ENCODE measurements around the gene OR13C2. TPM values are rescaled to one million over a fixed set of nuclear protein-coding genes. Genes with fewer than 3 reads are reported as not detected.
"Not testable (repeated sequence)": the region's sequence is repeated elsewhere in the genome, so short reads cannot be mapped to it uniquely, and the experiment has no call there.

Gene OR13C2
- total and polyA plus RNA-seq, 7 experiments from 2014 or later = not detected

GRCh38 chr9:104608336-104608735, 2.9 kb upstream of the OR13C2 start:
- ChIA-PET CTCF (no interaction called here), POLR2A (no interaction called here)
- no peak overlapping the region for H3K27ac Mint-ChIP-seq
- no peaks in the 10 kb centered on the region for H3K27me3 ChIP-seq (ENCODE audit: control insufficient read depth in 2 of 2, insufficient read depth in 2 of 2, low read length in 2 of 2)
- no peak overlapping the region for H3K4me3 ChIP-seq (ENCODE audit: low read length)
- intact Hi-C loops (cut with micrococcal nuclease) = no loop called here
- no peak for ATAC-seq
- DNase-seq = no peak
- peaks cover 0 to 2% (median 0%) of the 10 kb centered on the region in 11 donors for H3K9me3 Mint-ChIP-seq
- no peaks in the 10 kb centered on the region for H3K36me3 ChIP-seq (ENCODE audit: control insufficient read depth in 2 of 3, insufficient read depth in 3 of 3, low read length in 3 of 3)
- no peak overlapping the region for H3K27ac ChIP-seq (ENCODE audit: low read depth, low read length)
- no peaks in the 10 kb centered on the region for H3K4me1 ChIP-seq (ENCODE audit: control insufficient read depth in 2 of 2, insufficient read depth in 2 of 2, low read length in 2 of 2)
- no peaks in the 10 kb centered on the region for H3K9me3 ChIP-seq (ENCODE audit: control insufficient read depth in 2 of 3, low read length in 3 of 3)
- H3K4me3 Mint-ChIP-seq = no peak overlapping the region
- H3K4me1 Mint-ChIP-seq = no peaks in the 10 kb centered on the region
- H3K27me3 Mint-ChIP-seq = peaks cover 0 to 9% (median 0%) of the 10 kb centered on the region in 5 donors
- H3K36me3 Mint-ChIP-seq = no peaks in the 10 kb centered on the region

GRCh38 chr9:104606152-104606551, 725 bp upstream of the OR13C2 start:
- Histone ChIP-seq H3K9me3 (ENCODE audit: control insufficient read depth in 2 of 3, low read length in 3 of 3) (no peaks in the 10 kb centered on the region), H3K36me3 (ENCODE audit: control insufficient read depth in 2 of 3, insufficient read depth in 3 of 3, low read length in 3 of 3) (no peaks in the 10 kb centered on the region), H3K27ac (ENCODE audit: low read depth, low read length) (no peak overlapping the region), H3K4me3 (ENCODE audit: low read length) (no peak overlapping the region), H3K4me1 (ENCODE audit: control insufficient read depth in 2 of 2, insufficient read depth in 2 of 2, low read length in 2 of 2) (no peaks in the 10 kb centered on the region), H3K27me3 (ENCODE audit: control insufficient read depth in 2 of 2, insufficient read depth in 2 of 2, low read length in 2 of 2) (no peaks in the 10 kb centered on the region)
- ATAC-seq (no peak), DNase-seq (no peak)
- intact Hi-C loops (cut with micrococcal nuclease) = no loop called here
- ChIA-PET CTCF (no interaction called here), POLR2A (no interaction called here)
- H3K36me3 Mint-ChIP-seq = no peaks in the 10 kb centered on the region
- no peaks in the 10 kb centered on the region for H3K4me1 Mint-ChIP-seq
- H3K27ac Mint-ChIP-seq = no peak overlapping the region
- H3K9me3 Mint-ChIP-seq = peaks cover 0 to 2% (median 0%) of the 10 kb centered on the region in 11 donors
- no peak overlapping the region for H3K4me3 Mint-ChIP-seq
- H3K27me3 Mint-ChIP-seq = peaks cover 0 to 9% (median 4%) of the 10 kb centered on the region in 5 donors

GRCh38 chr9:104604801-104605200, 626 bp downstream of the OR13C2 start:
- no peaks in the 10 kb centered on the region for H3K36me3 Mint-ChIP-seq
- peaks cover 0 to 2% (median 0%) of the 10 kb centered on the region in 11 donors for H3K9me3 Mint-ChIP-seq
- intact Hi-C loops (cut with micrococcal nuclease) = no loop called here
- H3K4me3 Mint-ChIP-seq = no peak overlapping the region
- H3K4me1 ChIP-seq (ENCODE audit: control insufficient read depth in 2 of 2, insufficient read depth in 2 of 2, low read length in 2 of 2) = no peaks in the 10 kb centered on the region
- no peak overlapping the region for H3K4me3 ChIP-seq (ENCODE audit: low read length)
- H3K36me3 ChIP-seq (ENCODE audit: control insufficient read depth in 2 of 3, insufficient read depth in 3 of 3, low read length in 3 of 3) = no peaks in the 10 kb centered on the region
- peaks cover 0 to 9% (median 4%) of the 10 kb centered on the region in 5 donors for H3K27me3 Mint-ChIP-seq
- no peak for ATAC-seq
- no peaks in the 10 kb centered on the region for H3K27me3 ChIP-seq (ENCODE audit: control insufficient read depth in 2 of 2, insufficient read depth in 2 of 2, low read length in 2 of 2)
- DNase-seq = no peak
- H3K27ac ChIP-seq (ENCODE audit: low read depth, low read length) = no peak overlapping the region
- CTCF ChIA-PET = no interaction called here
- no peaks in the 10 kb centered on the region for H3K4me1 Mint-ChIP-seq
- H3K9me3 ChIP-seq (ENCODE audit: control insufficient read depth in 2 of 3, low read length in 3 of 3) = no peaks in the 10 kb centered on the region
- no peak overlapping the region for H3K27ac Mint-ChIP-seq
- POLR2A ChIA-PET = no interaction called here

GRCh38 chr9:104599313-104599712, 6.1 kb downstream of the OR13C2 start, which contains the start of gene OR13C5:
Gene OR13C5, minus strand, starts transcription at chr9:104599413. Its CDS starts 0 bp downstream, at chr9:104599413.
- CTCF ChIA-PET = not testable (repeated sequence)

GRCh38 chr9:104598749-104599148, 6.7 kb downstream of the OR13C2 start:
- H3K4me3 ChIP-seq (ENCODE audit: low read length); ATAC-seq; CTCF ChIA-PET; POLR2A ChIA-PET; H3K27me3 ChIP-seq (ENCODE audit: control insufficient read depth in 2 of 2, insufficient read depth in 2 of 2, low read length in 2 of 2); H3K4me1 ChIP-seq (ENCODE audit: control insufficient read depth in 2 of 2, insufficient read depth in 2 of 2, low read length in 2 of 2); H3K27me3 Mint-ChIP-seq; H3K36me3 ChIP-seq (ENCODE audit: control insufficient read depth in 2 of 3, insufficient read depth in 3 of 3, low read length in 3 of 3); DNase-seq; H3K4me1 Mint-ChIP-seq; H3K9me3 ChIP-seq (ENCODE audit: control insufficient read depth in 2 of 3, low read length in 3 of 3); H3K9me3 Mint-ChIP-seq; H3K27ac Mint-ChIP-seq; H3K4me3 Mint-ChIP-seq; H3K36me3 Mint-ChIP-seq; H3K27ac ChIP-seq (ENCODE audit: low read depth, low read length); intact Hi-C loops (cut with micrococcal nuclease): not testable (repeated sequence)

More at GRCh38 chr9:104599313-104599712, 6.1 kb downstream of the OR13C2 start, which contains the start of gene OR13C5:
- H3K4me3 Mint-ChIP-seq; ATAC-seq; H3K4me1 Mint-ChIP-seq; intact Hi-C loops (cut with micrococcal nuclease); H3K36me3 ChIP-seq (ENCODE audit: control insufficient read depth in 2 of 3, insufficient read depth in 3 of 3, low read length in 3 of 3); H3K27me3 Mint-ChIP-seq; H3K4me3 ChIP-seq (ENCODE audit: low read length); H3K4me1 ChIP-seq (ENCODE audit: control insufficient read depth in 2 of 2, insufficient read depth in 2 of 2, low read length in 2 of 2); H3K36me3 Mint-ChIP-seq; H3K27ac ChIP-seq (ENCODE audit: low read depth, low read length); H3K9me3 ChIP-seq (ENCODE audit: control insufficient read depth in 2 of 3, low read length in 3 of 3); H3K27me3 ChIP-seq (ENCODE audit: control insufficient read depth in 2 of 2, insufficient read depth in 2 of 2, low read length in 2 of 2); H3K27ac Mint-ChIP-seq; H3K9me3 Mint-ChIP-seq; POLR2A ChIA-PET; DNase-seq: not testable (repeated sequence)

- no peak overlapping the region for H3K27ac Mint-ChIP-seq
- Histone ChIP-seq H3K36me3 (ENCODE audit: control insufficient read depth in 2 of 3, insufficient read depth in 3 of 3, low read length in 3 of 3) (no peaks in the 10 kb centered on the region), H3K4me1 (ENCODE audit: control insufficient read depth in 2 of 2, insufficient read depth in 2 of 2, low read length in 2 of 2) (no peaks in the 10 kb centered on the region), H3K9me3 (ENCODE audit: control insufficient read depth in 2 of 3, low read length in 3 of 3) (no peaks in the 10 kb centered on the region), H3K27ac (ENCODE audit: low read depth, low read length) (no peak overlapping the region), H3K4me3 (ENCODE audit: low read length) (no peak overlapping the region), H3K27me3 (ENCODE audit: control insufficient read depth in 2 of 2, insufficient read depth in 2 of 2, low read length in 2 of 2) (no peaks in the 10 kb centered on the region)
- ATAC-seq (no peak), DNase-seq (no peak)
- intact Hi-C loops (cut with micrococcal nuclease) = no loop called here
- CTCF ChIA-PET = no interaction called here
- H3K4me3 Mint-ChIP-seq = no peak overlapping the region
- H3K27me3 Mint-ChIP-seq = peaks cover 0 to 5% (median 0%) of the 10 kb centered on the region in 5 donors
- H3K36me3 Mint-ChIP-seq = no peaks in the 10 kb centered on the region
- H3K9me3 Mint-ChIP-seq = peaks cover 0 to 12% (median 5%) of the 10 kb centered on the region in 11 donors
- POLR2A ChIA-PET = no interaction called here
- no peaks in the 10 kb centered on the region for H3K4me1 Mint-ChIP-seq
These were observed 15.8 kb downstream of the OR13C2 start for GRCh38 chr9:104589626-104590025.

- no peaks in the 10 kb centered on the region for H3K4me1 ChIP-seq (ENCODE audit: control insufficient read depth in 2 of 2, insufficient read depth in 2 of 2, low read length in 2 of 2)
- intact Hi-C loops (cut with micrococcal nuclease) = no loop called here
- ATAC-seq (no peak), DNase-seq (no peak)
- Mint-ChIP-seq H3K9me3 (no peaks in the 10 kb centered on the region), H3K27me3 (peaks cover 0 to 10% (median 4%) of the 10 kb centered on the region in 5 donors), H3K36me3 (no peaks in the 10 kb centered on the region), H3K4me1 (no peaks in the 10 kb centered on the region), H3K4me3 (no peak overlapping the region), H3K27ac (no peak overlapping the region)
- no peaks in the 10 kb centered on the region for H3K27me3 ChIP-seq (ENCODE audit: control insufficient read depth in 2 of 2, insufficient read depth in 2 of 2, low read length in 2 of 2)
- POLR2A ChIA-PET = no interaction called here
- H3K9me3 ChIP-seq (ENCODE audit: control insufficient read depth in 2 of 3, low read length in 3 of 3) = no peaks in the 10 kb centered on the region
- CTCF ChIA-PET = no interaction called here
- H3K36me3 ChIP-seq (ENCODE audit: control insufficient read depth in 2 of 3, insufficient read depth in 3 of 3, low read length in 3 of 3) = no peaks in the 10 kb centered on the region
- no peak overlapping the region for H3K27ac ChIP-seq (ENCODE audit: low read depth, low read length)
- no peak overlapping the region for H3K4me3 ChIP-seq (ENCODE audit: low read length)
These were observed 18.8 kb downstream of the OR13C2 start for GRCh38 chr9:104586496-104587180.
